GM12878 (cell line): ENCODE results near the gene IRAK2. TPM values are rescaled to one million over a fixed set of nuclear protein-coding genes. Genes with fewer than 3 reads are reported as not detected.

Experiments used
- ATAC-seq: fragments of 200-7000 bp; cut with Tn5 transposase; 3 replicates; pipeline ENCODE4 v1.9.1; 2020; ENCODE audit warnings: mild to moderate bottlenecking, moderate library complexity
- BruUV-seq: library from RNA; stranded (reverse); fragments of 400-500 nt; replicated peaks from 2 replicates; lab custom pipeline; 2021; lab: Mats Ljungman, UMichigan
- CTCF ChIA-PET: fragments of 300-600 bp; sonication (Branson Sonifier 250); formaldehyde crosslinking; extraction: SDS; loops from one replicate; lab custom pipeline; 2021; ENCODE audit warnings: inconsistent platforms; lab: Yijun Ruan, JAX
- POLR2A ChIA-PET: fragments of 350-600 bp; formaldehyde crosslinking; extraction: SDS; loops from one replicate; lab custom pipeline; 2021; ENCODE audit warnings: inconsistent platforms; lab: Charles Lee
- RAD21 ChIA-PET: fragments of 300-600 bp; sonication (Branson Sonifier 250); formaldehyde crosslinking; loops from one replicate; lab custom pipeline; 2023; ENCODE audit warnings: antibody characterized with exemption; ENCODE audit not compliant: unreplicated experiment; lab: Charles Lee
- SMC1A ChIA-PET: fragments of 300-600 bp; sonication (Branson Sonifier 250); formaldehyde crosslinking; loops from one replicate; lab custom pipeline; 2023; ENCODE audit not compliant: unreplicated experiment, uncharacterized antibody; lab: Charles Lee
- DNase-seq: peaks from one replicate; pipeline ENCODE4 v3.0.0-alpha.2; 2011; ENCODE audit warnings: low read depth, low spot score
- FAIRE-seq: peaks from 3 replicates; lab custom pipeline; 2011; peaks lifted over from hg19 to GRCh38; lab: Jason Lieb, UNC
- H2AFZ ChIP-seq: 2 replicates; pipeline ENCODE4 v1.6.0; 2011; ENCODE audit warnings: low read depth, low read length, control low read depth; ENCODE audit not compliant: control insufficient read depth
- H3K27ac ChIP-seq: 2 replicates; pipeline ENCODE4 v1.5.1; 2011; ENCODE audit warnings: control low read depth; ENCODE audit not compliant: control insufficient read depth, insufficient read depth
- H3K27me3 ChIP-seq, 2 experiments: replicated peaks in 1 of 2; 2 replicates each; pipeline versions ENCODE4 v1.6.0 to v1.6.1; 2011; ENCODE audit warnings: low read length in 1 of 2; ENCODE audit not compliant: control insufficient read depth in 2 of 2, insufficient read depth in 2 of 2
- H3K36me3 ChIP-seq, 2 experiments: 2 replicates each; pipeline ENCODE4 v1.5.1; 2011; ENCODE audit warnings: low read length in 1 of 2; ENCODE audit not compliant: control insufficient read depth in 2 of 2, insufficient read depth in 2 of 2
- H3K4me1 ChIP-seq: 2 replicates; pipeline ENCODE4 v1.6.1; 2011; ENCODE audit warnings: mild to moderate bottlenecking, low read length, moderate library complexity, mixed read lengths; ENCODE audit not compliant: control insufficient read depth, insufficient read depth
- H3K4me2 ChIP-seq: 2 replicates; pipeline ENCODE4 v1.6.0; 2011; ENCODE audit warnings: control low read depth; ENCODE audit not compliant: control insufficient read depth, insufficient read depth
- H3K4me3 ChIP-seq: fragments of 200-600 bp; sonication (generic); 2 replicates; pipeline ENCODE4 v1.5.1; 2016
- H3K79me2 ChIP-seq: 2 replicates; pipeline ENCODE4 v1.6.0; 2011; ENCODE audit warnings: low read length; ENCODE audit not compliant: control insufficient read depth, insufficient read depth
- H3K9ac ChIP-seq: 2 replicates; pipeline ENCODE4 v1.8.0; 2011; ENCODE audit warnings: low read length, control low read depth, mixed read lengths; ENCODE audit not compliant: control insufficient read depth, insufficient read depth
- H3K9me3 ChIP-seq: replicated peaks from 3 replicates; pipeline ENCODE4 v1.5.1; 2011; ENCODE audit warnings: mild to moderate bottlenecking, low read length; ENCODE audit not compliant: control insufficient read depth, insufficient read depth
- H4K20me1 ChIP-seq: 2 replicates; pipeline ENCODE4 v1.6.0; 2011; ENCODE audit not compliant: control insufficient read depth, insufficient read depth
- EP300 ChIP-seq, 2 experiments: fragments of 150-350 bp in 1 of 2; IDR thresholded peaks; 2 replicates each; pipeline ENCODE4 v1.6.1; 2011 to 2012; ENCODE audit warnings: low read depth in 2 of 2, low read length in 2 of 2, borderline replicate concordance in 1 of 2, improper control_type of control experiment in 1 of 2, inconsistent platforms in 1 of 2; ENCODE audit not compliant: control insufficient read depth in 1 of 2
- KAT2A ChIP-seq: conservative IDR thresholded peaks from 2 replicates; pipeline ENCODE4 v1.6.1; 2011; ENCODE audit warnings: low read depth, low read length; ENCODE audit not compliant: control insufficient read depth
- MTA2 ChIP-seq: fragments of 450-650 bp; IDR thresholded peaks from 2 replicates; pipeline ENCODE4 v1.6.1; 2016; ENCODE audit warnings: low read depth, mild to moderate bottlenecking, moderate library complexity
- MXI1 ChIP-seq: fragments of 150-350 bp; IDR thresholded peaks from 2 replicates; pipeline ENCODE4 v1.6.1; 2011; ENCODE audit warnings: low read depth, mild to moderate bottlenecking, inconsistent platforms, low read length, improper control_type of control experiment
- MYB ChIP-seq: fragments of 150-350 bp; IDR thresholded peaks from 2 replicates; pipeline ENCODE4 v1.6.1; 2014; ENCODE audit warnings: mild to moderate bottlenecking, low read depth, low read length, borderline replicate concordance
- POLR2A ChIP-seq: IDR thresholded peaks from 2 replicates; pipeline ENCODE4 v1.6.1; 2011; ENCODE audit warnings: low read depth, mild to moderate bottlenecking, low read length
- POLR2AphosphoS2 ChIP-seq: IDR thresholded peaks from 2 replicates; pipeline ENCODE4 v1.6.1; 2011; ENCODE audit warnings: low read depth, mild to moderate bottlenecking, low read length, improper control_type of control experiment, moderate library complexity
- RAD21 ChIP-seq: IDR thresholded peaks from 2 replicates; pipeline ENCODE4 v1.6.1; 2011; ENCODE audit warnings: mild to moderate bottlenecking, low read depth, low read length, moderate library complexity; ENCODE audit not compliant: insufficient read depth
- SMAD1 ChIP-seq: fragments of 450-650 bp; IDR thresholded peaks from 2 replicates; pipeline ENCODE4 v1.6.1; 2018; ENCODE audit warnings: mild to moderate bottlenecking, low read depth; ENCODE audit not compliant: partially characterized antibody
- SUZ12 ChIP-seq: fragments of 200-600 bp; sonication (generic); IDR thresholded peaks from one replicate; pipeline ENCODE4 v1.6.1; 2018; ENCODE audit warnings: antibody characterized with exemption, mild to moderate bottlenecking; ENCODE audit not compliant: unreplicated experiment
- TBL1XR1 ChIP-seq: IDR thresholded peaks from 2 replicates; pipeline ENCODE4 v1.6.1; 2012; ENCODE audit warnings: low read depth, low read length, improper control_type of control experiment
- ZBED1 ChIP-seq: IDR thresholded peaks from 2 replicates; pipeline ENCODE4 v1.6.1; 2016; ENCODE audit warnings: borderline replicate concordance
- ZSCAN29 ChIP-seq: fragments of 450-650 bp; IDR thresholded peaks from 2 replicates; pipeline ENCODE4 v1.6.1; 2017; ENCODE audit warnings: mild to moderate bottlenecking, moderate library complexity
- WGBS: methylation state at CpG from one replicate; pipeline ENCODE4 v1.1.6; 2016; ENCODE audit warnings: low lambda C conversion rate; ENCODE audit not compliant: insufficient replicate concordance, insufficient coverage; ENCODE audit errors: missing lambda C conversion rate; 5-methylcytosine and 5-hydroxymethylcytosine counted together
- in situ Hi-C: fragments of 300-500 bp; cut with MboI; formaldehyde crosslinking; loops from 9 replicates; pipeline ENCODE4 v1.14.3; 2018; ENCODE audit warnings: mixed read lengths
- intact Hi-C: fragments of 100-400 bp; cut with micrococcal nuclease; formaldehyde crosslinking; loops from one replicate; pipeline ENCODE4 v1.14.2; 2022; ENCODE audit not compliant: unreplicated experiment
- polyA plus RNA-seq, 11 experiments: library from polyadenylated mRNA; depleted of rRNA in 4 of 11; unstranded in 6 of 11; stranded (reverse) in 5 of 11; fragments of >200 nt; fragmentation: Nextera tagmentation in 4 of 11; fragmentation: Illumina TruSeq in 1 of 11; extraction: Ambion mirVana in 4 of 11; extraction: Trizol in 1 of 11; gene quantifications; 1 replicate in 1 of 11; 2 replicates in 10 of 11; pipeline versions ENCODE4 v1.2.1 to v1.2.3, GENCODE V29; 2011 to 2016; ENCODE audit warnings: inconsistent platforms in 2 of 11, missing spikeins in 2 of 11, low read depth in 1 of 11
- total RNA-seq, 4 experiments: library from RNA; depleted of rRNA in 3 of 4; stranded (reverse); fragments of >200 nt in 3 of 4; fragmentation: Illumina TruSeq in 1 of 4; extraction: Trizol in 1 of 4; gene quantifications; 2 replicates each; pipeline versions ENCODE4 v1.2.1 to v1.2.3, GENCODE V29; 2013 to 2021
- TF ChIP-seq, protein P1 (sequence below): fragments of 450-650 bp; IDR thresholded peaks from 2 replicates; pipeline ENCODE4 v1.6.1; 2014; ENCODE audit warnings: mild to moderate bottlenecking
- TF ChIP-seq, protein P2 (sequence below): IDR thresholded peaks from 2 replicates; pipeline ENCODE4 v1.6.1; 2012; ENCODE audit warnings: low read depth, low read length, improper control_type of control experiment
- TF ChIP-seq, protein P3 (sequence below): fragments of 450-650 bp; formaldehyde crosslinking; IDR thresholded peaks from 2 replicates; pipeline ENCODE4 v1.5.0; 2022; ENCODE audit warnings: mild to moderate bottlenecking, missing genetic modification characterization
- TF ChIP-seq, protein P4 (sequence below): fragments of 450-650 bp; IDR thresholded peaks from 2 replicates; pipeline ENCODE4 v1.6.1; 2018; ENCODE audit warnings: mild to moderate bottlenecking, low read depth, moderate library complexity; ENCODE audit not compliant: partially characterized antibody

IRAK2 gene
- total and polyA plus RNA-seq, 10 of the 15 experiments (the other 5 are each of a cell fraction or from before 2014, with no cell fraction given), result 0.48 to 5.7 (median 4.5) TPM

DNA sequence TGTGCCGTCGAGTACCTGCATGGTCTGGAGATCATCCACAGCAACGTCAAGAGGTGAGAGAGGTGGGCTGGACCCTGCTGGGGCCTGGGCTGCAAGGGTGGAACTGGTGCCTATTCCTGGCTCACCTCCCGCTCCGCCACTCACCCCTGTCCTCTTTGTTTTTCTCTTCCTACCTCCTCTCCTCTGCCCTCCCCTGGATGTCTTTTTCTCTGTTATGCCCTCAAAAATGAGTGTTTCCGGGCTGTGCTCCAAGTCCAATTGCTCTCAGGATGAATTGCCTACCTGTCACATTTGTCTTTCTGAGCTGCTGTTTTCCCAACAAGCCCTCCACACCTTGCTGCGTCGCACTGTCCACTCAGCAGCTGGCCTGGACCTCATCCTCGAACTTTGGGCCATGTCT, 55.0 kb downstream of the IRAK2 start:
- Histone ChIP-seq H3K9me3 (no peaks in the 10 kb centered on the region; the same call in 2 of the 3 replicates), H3K27me3 (no peaks in the 10 kb centered on the region), H3K9ac (no peak overlapping the region), H4K20me1 (no peaks in the 10 kb centered on the region), H2AFZ (no peak overlapping the region), H3K4me3 (no peak overlapping the region), H3K79me2 (no peaks in the 10 kb centered on the region), H3K4me1 (peaks cover 37% of the 10 kb centered on the region), H3K4me2 (no peak overlapping the region), H3K36me3 (peaks cover 0 to 2% of the 10 kb centered on the region in 2 experiments; a peak in 3 of 4 replicates), H3K27ac (no peak overlapping the region)
- WGBS, result 98% methylated on average over 9 of the region's 9 CpGs
- FAIRE-seq, result peak; percentile 59
- CTCF ChIA-PET, result interaction anchor here (0.9 to 1.0 kb wide), 2 partner anchors 44 kb away, joined by 3 read pairs; no protein-coding TSS in a partner anchor
- ATAC-seq, result no peak
- DNase-seq, result no peak
- intact Hi-C loops, result loop anchor here (1.0 to 10.0 kb wide), 4 partner anchors 20 to 265 kb away; partner anchors contain the start of genes BRK1 and PRRT3
- RAD21 ChIA-PET, result interaction anchor here (0.9 to 5.2 kb wide), 5 partner anchors 16 to 437 kb away, joined by 3 to 99 read pairs (median 4); no protein-coding TSS in a partner anchor
- POLR2A ChIA-PET, result interaction anchor here (0.8 to 4.5 kb wide), 3 partner anchors 21 to 55 kb away, joined by 3 to 64 read pairs (median 4); partner anchors contain the start of gene IRAK2
- no TSS peak for BruUV-seq
- SMC1A ChIA-PET, result interaction anchor here (0.7 to 5.2 kb wide), 2 partner anchors 24 to 53 kb away, joined by 3 to 165 read pairs; no protein-coding TSS in a partner anchor
- in situ Hi-C loops, result no loop called here
- no peak for TF ChIP-seq ZBED1
- TF ChIP-seq TBL1XR1, result no peak
- TF ChIP-seq, protein P1, sequence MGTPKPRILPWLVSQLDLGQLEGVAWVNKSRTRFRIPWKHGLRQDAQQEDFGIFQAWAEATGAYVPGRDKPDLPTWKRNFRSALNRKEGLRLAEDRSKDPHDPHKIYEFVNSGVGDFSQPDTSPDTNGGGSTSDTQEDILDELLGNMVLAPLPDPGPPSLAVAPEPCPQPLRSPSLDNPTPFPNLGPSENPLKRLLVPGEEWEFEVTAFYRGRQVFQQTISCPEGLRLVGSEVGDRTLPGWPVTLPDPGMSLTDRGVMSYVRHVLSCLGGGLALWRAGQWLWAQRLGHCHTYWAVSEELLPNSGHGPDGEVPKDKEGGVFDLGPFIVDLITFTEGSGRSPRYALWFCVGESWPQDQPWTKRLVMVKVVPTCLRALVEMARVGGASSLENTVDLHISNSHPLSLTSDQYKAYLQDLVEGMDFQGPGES, result no peak
- TF ChIP-seq, protein P2, sequence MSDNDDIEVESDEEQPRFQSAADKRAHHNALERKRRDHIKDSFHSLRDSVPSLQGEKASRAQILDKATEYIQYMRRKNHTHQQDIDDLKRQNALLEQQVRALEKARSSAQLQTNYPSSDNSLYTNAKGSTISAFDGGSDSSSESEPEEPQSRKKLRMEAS, result no peak
- no peak for TF ChIP-seq MYB
- TF ChIP-seq POLR2A, result no peak
- TF ChIP-seq, protein P3, sequence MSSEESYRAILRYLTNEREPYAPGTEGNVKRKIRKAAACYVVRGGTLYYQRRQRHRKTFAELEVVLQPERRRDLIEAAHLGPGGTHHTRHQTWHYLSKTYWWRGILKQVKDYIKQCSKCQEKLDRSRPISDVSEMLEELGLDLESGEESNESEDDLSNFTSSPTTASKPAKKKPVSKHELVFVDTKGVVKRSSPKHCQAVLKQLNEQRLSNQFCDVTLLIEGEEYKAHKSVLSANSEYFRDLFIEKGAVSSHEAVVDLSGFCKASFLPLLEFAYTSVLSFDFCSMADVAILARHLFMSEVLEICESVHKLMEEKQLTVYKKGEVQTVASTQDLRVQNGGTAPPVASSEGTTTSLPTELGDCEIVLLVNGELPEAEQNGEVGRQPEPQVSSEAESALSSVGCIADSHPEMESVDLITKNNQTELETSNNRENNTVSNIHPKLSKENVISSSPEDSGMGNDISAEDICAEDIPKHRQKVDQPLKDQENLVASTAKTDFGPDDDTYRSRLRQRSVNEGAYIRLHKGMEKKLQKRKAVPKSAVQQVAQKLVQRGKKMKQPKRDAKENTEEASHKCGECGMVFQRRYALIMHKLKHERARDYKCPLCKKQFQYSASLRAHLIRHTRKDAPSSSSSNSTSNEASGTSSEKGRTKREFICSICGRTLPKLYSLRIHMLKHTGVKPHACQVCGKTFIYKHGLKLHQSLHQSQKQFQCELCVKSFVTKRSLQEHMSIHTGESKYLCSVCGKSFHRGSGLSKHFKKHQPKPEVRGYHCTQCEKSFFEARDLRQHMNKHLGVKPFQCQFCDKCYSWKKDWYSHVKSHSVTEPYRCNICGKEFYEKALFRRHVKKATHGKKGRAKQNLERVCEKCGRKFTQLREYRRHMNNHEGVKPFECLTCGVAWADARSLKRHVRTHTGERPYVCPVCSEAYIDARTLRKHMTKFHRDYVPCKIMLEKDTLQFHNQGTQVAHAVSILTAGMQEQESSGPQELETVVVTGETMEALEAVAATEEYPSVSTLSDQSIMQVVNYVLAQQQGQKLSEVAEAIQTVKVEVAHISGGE (CRISPR knock-in tag), result no peak
- no peak for TF ChIP-seq MTA2
- no peak for TF ChIP-seq MXI1
- no peak for TF ChIP-seq SMAD1
- TF ChIP-seq POLR2AphosphoS2, result no peak
- TF ChIP-seq RAD21, result no peak
- no peak for TF ChIP-seq SUZ12
- no peak for TF ChIP-seq EP300 (IDR thresholded peaks at IDR 0.05; ENCODE audit: borderline replicate concordance in 1 of 2, control insufficient read depth in 1 of 2, low read depth in 2 of 2, low read length in 2 of 2)
- no peak for TF ChIP-seq KAT2A
- TF ChIP-seq ZSCAN29, result no peak
- TF ChIP-seq, protein P4, sequence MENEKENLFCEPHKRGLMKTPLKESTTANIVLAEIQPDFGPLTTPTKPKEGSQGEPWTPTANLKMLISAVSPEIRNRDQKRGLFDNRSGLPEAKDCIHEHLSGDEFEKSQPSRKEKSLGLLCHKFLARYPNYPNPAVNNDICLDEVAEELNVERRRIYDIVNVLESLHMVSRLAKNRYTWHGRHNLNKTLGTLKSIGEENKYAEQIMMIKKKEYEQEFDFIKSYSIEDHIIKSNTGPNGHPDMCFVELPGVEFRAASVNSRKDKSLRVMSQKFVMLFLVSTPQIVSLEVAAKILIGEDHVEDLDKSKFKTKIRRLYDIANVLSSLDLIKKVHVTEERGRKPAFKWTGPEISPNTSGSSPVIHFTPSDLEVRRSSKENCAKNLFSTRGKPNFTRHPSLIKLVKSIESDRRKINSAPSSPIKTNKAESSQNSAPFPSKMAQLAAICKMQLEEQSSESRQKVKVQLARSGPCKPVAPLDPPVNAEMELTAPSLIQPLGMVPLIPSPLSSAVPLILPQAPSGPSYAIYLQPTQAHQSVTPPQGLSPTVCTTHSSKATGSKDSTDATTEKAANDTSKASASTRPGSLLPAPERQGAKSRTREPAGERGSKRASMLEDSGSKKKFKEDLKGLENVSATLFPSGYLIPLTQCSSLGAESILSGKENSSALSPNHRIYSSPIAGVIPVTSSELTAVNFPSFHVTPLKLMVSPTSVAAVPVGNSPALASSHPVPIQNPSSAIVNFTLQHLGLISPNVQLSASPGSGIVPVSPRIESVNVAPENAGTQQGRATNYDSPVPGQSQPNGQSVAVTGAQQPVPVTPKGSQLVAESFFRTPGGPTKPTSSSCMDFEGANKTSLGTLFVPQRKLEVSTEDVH, result no peak
